H9 (cell line): ENCODE data around the gene CARD11. TPM values are rescaled to one million over a fixed set of nuclear protein-coding genes. Genes with fewer than 3 reads are reported as not detected.

Source experiments
- DNase-seq: peaks from one replicate; pipeline ENCODE4 v3.0.0-alpha.2; 2017
- H2AFZ ChIP-seq: one replicate; pipeline ENCODE4 v1.6.1; 2013; ENCODE audit warnings: mild to moderate bottlenecking, low read length, control low read depth, moderate library complexity
- H2AK5ac ChIP-seq: 2 replicates; pipeline ENCODE4 v1.6.1; 2013; ENCODE audit warnings: low read length, control low read depth, mixed read lengths; ENCODE audit not compliant: insufficient read length
- H2BK120ac ChIP-seq: one replicate; pipeline ENCODE4 v1.6.1; 2013; ENCODE audit warnings: low read depth, mild to moderate bottlenecking, low read length, control low read depth, inconsistent platforms; ENCODE audit not compliant: poor library complexity, severe bottlenecking
- H2BK12ac ChIP-seq: 2 replicates; pipeline ENCODE4 v1.6.1; 2013; ENCODE audit warnings: low read length, control low read depth, mixed read lengths, low read depth; ENCODE audit not compliant: insufficient read length
- H2BK15ac ChIP-seq: 2 replicates; pipeline ENCODE4 v1.6.1; 2013; ENCODE audit warnings: low read depth, low read length, control low read depth
- H2BK20ac ChIP-seq: one replicate; pipeline ENCODE4 v1.6.1; 2013; ENCODE audit warnings: low read depth, mild to moderate bottlenecking, low read length, control low read depth, inconsistent platforms; ENCODE audit not compliant: poor library complexity, severe bottlenecking
- H2BK5ac ChIP-seq: 2 replicates; pipeline ENCODE4 v1.6.1; 2013; ENCODE audit warnings: low read length, control low read depth, mixed read lengths; ENCODE audit not compliant: insufficient read length
- H3K14ac ChIP-seq: 2 replicates; pipeline ENCODE4 v1.6.1; 2013; ENCODE audit warnings: low read length, control low read depth; ENCODE audit not compliant: insufficient read depth
- H3K18ac ChIP-seq: 2 replicates; pipeline ENCODE4 v1.6.1; 2013; ENCODE audit warnings: low read depth, mild to moderate bottlenecking, mixed read lengths, low read length, control low read depth; ENCODE audit not compliant: insufficient read length
- H3K23ac ChIP-seq: 2 replicates; pipeline ENCODE4 v1.6.1; 2013; ENCODE audit warnings: low read length, control low read depth, mixed read lengths, low read depth; ENCODE audit not compliant: insufficient read length
- H3K23me2 ChIP-seq: 2 replicates; pipeline ENCODE4 v1.6.1; 2013; ENCODE audit warnings: low read depth, mild to moderate bottlenecking, mixed read lengths, low read length, control low read depth; ENCODE audit not compliant: insufficient read length, poor library complexity, severe bottlenecking
- H3K27ac ChIP-seq: 2 replicates; pipeline ENCODE4 v1.5.1; 2013; ENCODE audit warnings: low read length, control low read depth, mixed read lengths, low read depth; ENCODE audit not compliant: insufficient read length
- H3K27me3 ChIP-seq: 2 replicates; pipeline ENCODE4 v1.6.1; 2013; ENCODE audit warnings: low read length, control low read depth, inconsistent platforms; ENCODE audit not compliant: insufficient read depth
- H3K4ac ChIP-seq: 2 replicates; pipeline ENCODE4 v1.6.1; 2013; ENCODE audit warnings: low read depth, mild to moderate bottlenecking, control low read depth, inconsistent platforms, low read length, moderate library complexity
- H3K4me1 ChIP-seq: 2 replicates; pipeline ENCODE4 v1.6.1; 2013; ENCODE audit warnings: low read length, control low read depth, inconsistent platforms; ENCODE audit not compliant: insufficient read depth
- H3K4me2 ChIP-seq: 2 replicates; pipeline ENCODE4 v1.6.1; 2013; ENCODE audit warnings: low read length, control low read depth, mixed read lengths; ENCODE audit not compliant: insufficient read length, insufficient read depth
- H3K56ac ChIP-seq: 2 replicates; pipeline ENCODE4 v1.6.1; 2013; ENCODE audit warnings: low read depth, mild to moderate bottlenecking, mixed read lengths, low read length, control low read depth; ENCODE audit not compliant: insufficient read length
- H3K79me1 ChIP-seq: 2 replicates; pipeline ENCODE4 v1.6.1; 2013; ENCODE audit warnings: low read depth, mild to moderate bottlenecking, moderate library complexity, low read length, control low read depth, inconsistent platforms; ENCODE audit not compliant: insufficient read depth, poor library complexity, severe bottlenecking
- H3K79me2 ChIP-seq: 2 replicates; pipeline ENCODE4 v1.6.1; 2013; ENCODE audit warnings: low read length, control low read depth, inconsistent platforms; ENCODE audit not compliant: insufficient read depth
- H3K9ac ChIP-seq: 2 replicates; pipeline ENCODE4 v1.6.1; 2013; ENCODE audit warnings: low read length, control low read depth, mixed read lengths; ENCODE audit not compliant: insufficient read length; ENCODE audit errors: extremely low read depth
- H3K9me3 ChIP-seq: one replicate; pipeline ENCODE4 v1.6.1; 2013; ENCODE audit warnings: low read depth, low read length, inconsistent platforms; ENCODE audit not compliant: control insufficient read depth
- H3T11ph ChIP-seq: one replicate; pipeline ENCODE4 v1.6.1; 2013; ENCODE audit warnings: mild to moderate bottlenecking, low read length, control low read depth, inconsistent platforms
- H4K20me1 ChIP-seq: one replicate; pipeline ENCODE4 v1.6.1; 2013; ENCODE audit not compliant: control insufficient read depth, insufficient read length, insufficient read depth
- H4K5ac ChIP-seq: 2 replicates; pipeline ENCODE4 v1.6.1; 2013; ENCODE audit warnings: low read depth, mild to moderate bottlenecking, mixed read lengths, low read length, control low read depth; ENCODE audit not compliant: insufficient read length
- H4K8ac ChIP-seq: replicated peaks from 2 replicates; pipeline ENCODE4 v1.6.1; 2013; ENCODE audit warnings: low read length, control low read depth, mixed read lengths, low read depth; ENCODE audit not compliant: insufficient read length
- H4K91ac ChIP-seq: 2 replicates; pipeline ENCODE4 v1.6.1; 2013; ENCODE audit warnings: low read depth, mild to moderate bottlenecking, moderate library complexity, mixed read lengths, low read length, control low read depth; ENCODE audit not compliant: insufficient read length
- H3K27ac Mint-ChIP-seq, 3 experiments: 2 replicates in 2 of 3; 3 replicates in 1 of 3; pipeline ENCODE4 v1.8.0; 2020 to 2021; ENCODE audit warnings: mixed read lengths in 3 of 3, mild to moderate bottlenecking in 1 of 3, moderate library complexity in 1 of 3
- H3K27me3 Mint-ChIP-seq: 2 replicates; pipeline ENCODE4 v1.8.0; 2021; ENCODE audit warnings: low read depth, mild to moderate bottlenecking, moderate library complexity, mixed read lengths
- H3K36me3 Mint-ChIP-seq, 3 experiments: 2 replicates in 2 of 3; 3 replicates in 1 of 3; pipeline ENCODE4 v1.8.0; 2020 to 2021; ENCODE audit warnings: low read depth in 3 of 3, mixed read lengths in 3 of 3; ENCODE audit not compliant: insufficient read depth in 1 of 3
- H3K4me1 Mint-ChIP-seq, 2 experiments: 2 replicates each; pipeline ENCODE4 v1.8.0; 2020; ENCODE audit warnings: mixed read lengths in 2 of 2
- H3K4me3 Mint-ChIP-seq, 2 experiments: 2 replicates in 1 of 2; 3 replicates in 1 of 2; pipeline ENCODE4 v1.8.0; 2020 to 2021; ENCODE audit warnings: mild to moderate bottlenecking in 2 of 2, mixed read lengths in 2 of 2, moderate library complexity in 1 of 2
- H3K9me3 Mint-ChIP-seq, 2 experiments: 2 replicates in 1 of 2; 3 replicates in 1 of 2; pipeline ENCODE4 v1.8.0; 2020; ENCODE audit warnings: mild to moderate bottlenecking in 2 of 2, mixed read lengths in 2 of 2, moderate library complexity in 1 of 2
- WGBS: extraction: QIAGEN DNeasy Blood & Tissue Kit; methylation state at CpG from one replicate; pipeline ENCODE4 v1.1.7; 2013; ENCODE audit warnings: missing lambda C conversion rate, low lambda C conversion rate, mixed read lengths; ENCODE audit not compliant: insufficient read length; ENCODE audit errors: extremely low coverage; 5-methylcytosine and 5-hydroxymethylcytosine counted together
- total RNA-seq: library from RNA; stranded (reverse); gene quantifications from 2 replicates; pipeline ENCODE4 v1.2.1, GENCODE V29; 2021
- TF ChIP-seq, protein P1 (sequence below): fragments of 200-600 bp; sonication (generic); conservative IDR thresholded peaks from 3 replicates; pipeline ENCODE4 v1.8.0; 2021; ENCODE audit warnings: antibody characterized with exemption, mild to moderate bottlenecking

The CARD11 gene
- total RNA-seq, 1 experiment from 2014 or later = 20.0 TPM

DNA sequence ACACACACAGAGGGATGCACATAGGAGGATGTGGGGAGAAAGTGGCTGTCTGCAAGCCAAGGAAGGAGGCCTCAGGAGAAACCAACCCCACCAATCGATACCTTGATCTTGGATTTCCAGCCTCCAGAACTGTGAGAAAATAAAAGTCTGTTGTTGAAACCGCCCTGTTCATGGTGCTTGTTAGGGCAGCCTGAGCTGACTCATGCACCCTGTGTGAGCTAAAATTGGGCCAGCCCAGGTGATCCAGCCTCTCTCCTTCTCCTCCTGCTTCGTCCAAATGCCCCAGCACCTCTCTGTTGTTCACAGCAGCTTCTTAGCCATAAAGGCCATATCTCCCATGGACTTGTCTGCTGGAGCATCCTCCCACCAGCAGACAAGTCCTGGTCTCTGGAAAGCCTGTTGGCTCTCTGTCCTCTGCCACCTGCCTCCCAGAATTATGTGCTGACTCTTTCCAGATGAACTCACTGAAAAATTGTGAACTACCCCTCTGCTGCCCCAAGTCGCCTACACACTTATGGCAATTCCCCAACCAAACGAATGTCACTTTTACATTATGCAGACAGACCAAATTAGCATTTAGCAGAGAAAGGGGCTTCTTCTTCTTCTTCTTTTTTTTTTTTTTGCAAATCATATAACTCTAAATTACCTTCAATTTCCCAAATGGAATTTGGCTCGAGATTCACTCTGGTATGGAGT, 30.2 kb upstream of the CARD11 start:
- no peak overlapping the region for H3K23ac ChIP-seq
- H2AK5ac ChIP-seq = no peak overlapping the region
- H3K9me3 ChIP-seq = no peaks in the 10 kb centered on the region
- no peak overlapping the region for H3K27ac ChIP-seq
- no peak overlapping the region; the same call in 1 of the 2 replicates for H3K14ac ChIP-seq
- no peak overlapping the region for H4K8ac ChIP-seq
- no peak overlapping the region for H4K5ac ChIP-seq
- no peak overlapping the region for H2BK5ac ChIP-seq
- no peaks in the 10 kb centered on the region for H3K79me2 ChIP-seq
- no peak overlapping the region for H3T11ph ChIP-seq
- no peaks in the 10 kb centered on the region for H3K23me2 ChIP-seq
- Mint-ChIP-seq H3K4me1 (peaks cover 20 to 24% of the 10 kb centered on the region in 2 experiments), H3K4me3 (no peak overlapping the region), H3K9me3 (peaks cover 11 to 13% of the 10 kb centered on the region in 2 experiments), H3K27me3 (no peaks in the 10 kb centered on the region; the same call in 1 of the 2 replicates), H3K27ac (no peak overlapping the region), H3K36me3 (peaks cover 0 to 17% (median 7%) of the 10 kb centered on the region in 3 experiments; a peak in 4 of 7 replicates)
- H3K79me1 ChIP-seq = no peaks in the 10 kb centered on the region
- no peak overlapping the region for H2AFZ ChIP-seq
- no peak overlapping the region for H3K4me2 ChIP-seq
- no peak overlapping the region for H3K56ac ChIP-seq
- TF ChIP-seq, protein P1, sequence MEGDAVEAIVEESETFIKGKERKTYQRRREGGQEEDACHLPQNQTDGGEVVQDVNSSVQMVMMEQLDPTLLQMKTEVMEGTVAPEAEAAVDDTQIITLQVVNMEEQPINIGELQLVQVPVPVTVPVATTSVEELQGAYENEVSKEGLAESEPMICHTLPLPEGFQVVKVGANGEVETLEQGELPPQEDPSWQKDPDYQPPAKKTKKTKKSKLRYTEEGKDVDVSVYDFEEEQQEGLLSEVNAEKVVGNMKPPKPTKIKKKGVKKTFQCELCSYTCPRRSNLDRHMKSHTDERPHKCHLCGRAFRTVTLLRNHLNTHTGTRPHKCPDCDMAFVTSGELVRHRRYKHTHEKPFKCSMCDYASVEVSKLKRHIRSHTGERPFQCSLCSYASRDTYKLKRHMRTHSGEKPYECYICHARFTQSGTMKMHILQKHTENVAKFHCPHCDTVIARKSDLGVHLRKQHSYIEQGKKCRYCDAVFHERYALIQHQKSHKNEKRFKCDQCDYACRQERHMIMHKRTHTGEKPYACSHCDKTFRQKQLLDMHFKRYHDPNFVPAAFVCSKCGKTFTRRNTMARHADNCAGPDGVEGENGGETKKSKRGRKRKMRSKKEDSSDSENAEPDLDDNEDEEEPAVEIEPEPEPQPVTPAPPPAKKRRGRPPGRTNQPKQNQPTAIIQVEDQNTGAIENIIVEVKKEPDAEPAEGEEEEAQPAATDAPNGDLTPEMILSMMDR = no peak
- H3K9ac ChIP-seq = no peak overlapping the region
- H4K91ac ChIP-seq = no peak overlapping the region
- no peaks in the 10 kb centered on the region for H3K27me3 ChIP-seq
- no peak overlapping the region for H2BK120ac ChIP-seq
- H2BK15ac ChIP-seq = no peak overlapping the region
- H2BK12ac ChIP-seq = no peak overlapping the region
- no peak overlapping the region for H3K4ac ChIP-seq
- WGBS = no CpG with 5 or more reads among the region's 6 CpGs
- no peak overlapping the region for H2BK20ac ChIP-seq
- no peak overlapping the region for H3K18ac ChIP-seq
- H3K4me1 ChIP-seq = no peaks in the 10 kb centered on the region
- H4K20me1 ChIP-seq = no peaks in the 10 kb centered on the region
- DNase-seq = no peak
